SH-SY5Y (cell line): ENCODE measurements around the gene S100A11.

Source experiments
- GATA2 ChIP-seq: IDR thresholded peaks from 2 replicates; pipeline ENCODE4 v1.6.1; 2011; ENCODE audit warnings: mild to moderate bottlenecking, low read depth, low read length
- GATA3 ChIP-seq: IDR thresholded peaks from 2 replicates; pipeline ENCODE4 v1.6.1; 2011; ENCODE audit warnings: low read depth, mild to moderate bottlenecking, low read length, moderate library complexity

Gene S100A11

GRCh38 chr1:152036267-152037216 lies at the start of gene S100A11:
TSS of gene S100A11 (minus strand) at chr1:152037004. CDS start at chr1:152036915, 89 bp downstream.
- TF ChIP-seq GATA2 (no peak), GATA3 (no peak)

DNA sequence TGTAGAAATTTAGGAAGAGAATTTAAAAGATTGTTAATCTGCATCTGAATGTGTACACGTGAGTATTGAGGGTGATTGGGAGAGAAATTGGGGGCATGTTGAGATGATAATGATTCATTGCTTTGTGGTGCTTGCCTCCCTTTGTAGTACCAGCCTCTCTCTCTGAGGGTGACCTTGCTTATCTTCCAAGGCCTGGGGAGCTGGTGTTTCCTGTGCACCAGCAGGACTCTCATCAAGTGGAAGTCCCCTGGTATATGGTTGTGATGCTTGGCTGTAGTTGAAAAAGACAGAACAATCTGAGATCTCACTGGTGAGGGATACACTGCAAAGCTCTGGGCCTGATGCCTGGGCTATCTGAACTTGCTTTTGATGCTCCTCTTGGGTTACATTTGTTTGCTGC lies 48.0 kb upstream of the S100A11 start:
- no peak for TF ChIP-seq GATA3
- TF ChIP-seq GATA2 = no peak

DNA sequence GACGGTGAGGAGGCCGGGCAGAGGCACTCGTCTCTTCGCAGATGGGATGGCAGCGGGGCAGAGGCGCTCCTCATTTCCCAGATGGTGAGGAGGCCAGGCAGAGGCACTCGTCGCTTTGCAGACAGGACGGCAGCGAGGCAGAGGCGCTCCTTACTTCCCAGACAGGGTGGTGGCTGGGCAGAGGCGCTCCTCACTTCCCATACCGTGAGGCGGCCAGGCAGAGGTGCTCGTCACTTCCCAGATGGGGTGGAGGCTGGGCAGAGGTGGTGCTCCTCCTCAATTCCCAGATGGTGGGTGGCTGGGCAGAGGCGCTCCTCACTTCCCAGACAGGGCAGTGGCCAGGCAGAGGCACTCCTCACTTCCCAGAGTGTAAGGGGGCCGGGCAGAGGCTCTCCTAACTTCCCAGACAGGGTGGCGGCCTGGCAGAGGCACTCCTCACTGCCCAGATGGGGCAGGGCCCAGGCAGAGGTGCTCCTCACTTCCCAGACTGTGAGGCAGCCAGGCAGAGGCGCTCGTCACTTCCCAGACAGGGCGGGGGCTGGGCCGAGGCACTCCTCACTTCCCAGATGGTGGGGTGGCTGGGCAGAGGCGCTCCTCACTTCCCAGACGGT lies 42.1 kb upstream of the S100A11 start:
- TF ChIP-seq GATA3 (no peak), GATA2 (no peak)

DNA sequence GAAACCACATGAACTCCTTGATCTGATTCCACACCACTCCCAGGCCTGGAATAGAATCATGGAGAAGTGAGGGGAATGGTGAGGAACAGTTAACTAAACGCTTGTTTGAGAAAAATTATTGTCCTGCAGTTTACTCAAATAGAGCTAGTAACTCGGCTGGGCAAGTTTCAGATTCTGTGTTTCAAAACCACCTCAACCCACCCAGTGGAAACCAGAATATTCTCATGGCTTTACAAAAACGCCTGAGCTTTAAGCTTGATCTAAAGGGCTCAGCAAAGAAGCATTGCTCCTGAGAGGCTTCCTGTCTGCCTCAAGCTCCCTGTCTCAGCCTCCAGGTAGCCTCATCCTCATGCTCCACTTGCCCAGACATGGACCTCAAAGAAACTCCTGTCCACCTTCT lies 35.5 kb upstream of the S100A11 start:
- TF ChIP-seq GATA3 (no peak), GATA2 (no peak)

GRCh38 chr1:152071123-152071522 lies 34.3 kb upstream of the S100A11 start:
- TF ChIP-seq GATA2 = no peak
- no peak for TF ChIP-seq GATA3

DNA sequence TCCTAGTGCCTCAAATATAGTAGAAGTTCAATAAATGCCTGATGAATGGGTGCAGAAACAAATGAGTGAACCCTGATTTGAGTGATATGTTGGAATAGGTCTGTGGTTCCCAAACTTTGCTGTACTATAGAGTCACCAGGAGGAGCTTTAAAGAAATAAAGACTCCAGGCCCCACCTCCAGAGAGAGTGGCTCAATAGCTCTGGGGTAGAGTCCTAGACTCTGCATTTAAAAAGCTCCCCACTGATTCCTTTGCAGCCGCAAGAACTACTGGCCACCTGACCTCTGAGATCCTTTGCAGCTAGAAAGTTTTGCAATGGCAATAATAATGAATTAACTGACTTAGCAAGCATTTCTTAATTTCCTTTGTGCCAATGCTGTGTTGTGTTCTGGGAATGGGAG lies 31.1 kb upstream of the S100A11 start:
- no peak for TF ChIP-seq GATA2
- no peak for TF ChIP-seq GATA3

DNA sequence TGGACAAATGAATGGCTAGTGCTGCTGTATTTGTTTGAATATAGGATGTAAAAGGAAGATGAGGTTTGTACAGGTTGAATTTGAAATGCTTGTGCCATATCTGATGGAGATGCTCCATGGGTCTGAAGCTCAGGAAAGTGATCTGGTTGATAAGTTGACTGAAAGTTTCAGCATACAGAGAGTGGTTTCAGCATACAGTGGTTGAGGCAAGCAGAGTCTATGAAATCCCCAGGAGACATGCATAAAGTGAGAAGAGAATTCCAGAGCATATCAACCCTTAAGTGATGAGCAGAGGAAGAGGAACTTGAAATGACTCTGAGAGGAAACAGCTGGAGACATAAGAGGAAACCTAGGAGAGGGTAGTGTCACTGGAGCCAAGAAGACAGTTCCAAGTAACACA lies 30.3 kb upstream of the S100A11 start:
- TF ChIP-seq GATA3 = no peak
- no peak for TF ChIP-seq GATA2

DNA sequence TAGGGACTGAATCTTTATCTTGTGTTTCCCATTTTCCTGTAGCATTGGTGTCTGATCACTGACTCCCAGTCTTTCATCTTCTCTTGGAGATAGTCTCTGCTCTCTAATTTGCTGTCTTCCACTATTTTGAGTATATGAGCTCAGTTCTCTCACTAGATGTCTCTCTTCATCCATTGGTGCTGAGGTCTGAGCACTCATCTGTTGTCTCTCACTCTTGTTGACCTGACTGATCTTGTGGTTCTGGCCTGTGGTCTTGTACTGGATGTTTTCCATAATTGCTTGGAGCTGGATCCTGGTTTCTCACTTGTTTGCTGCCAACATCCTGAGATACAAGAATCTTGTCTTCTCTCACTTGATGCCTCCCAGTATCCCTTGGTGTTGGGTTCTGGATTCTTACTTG lies 25.1 kb upstream of the S100A11 start:
- TF ChIP-seq GATA2 = no peak
- TF ChIP-seq GATA3 = no peak

DNA sequence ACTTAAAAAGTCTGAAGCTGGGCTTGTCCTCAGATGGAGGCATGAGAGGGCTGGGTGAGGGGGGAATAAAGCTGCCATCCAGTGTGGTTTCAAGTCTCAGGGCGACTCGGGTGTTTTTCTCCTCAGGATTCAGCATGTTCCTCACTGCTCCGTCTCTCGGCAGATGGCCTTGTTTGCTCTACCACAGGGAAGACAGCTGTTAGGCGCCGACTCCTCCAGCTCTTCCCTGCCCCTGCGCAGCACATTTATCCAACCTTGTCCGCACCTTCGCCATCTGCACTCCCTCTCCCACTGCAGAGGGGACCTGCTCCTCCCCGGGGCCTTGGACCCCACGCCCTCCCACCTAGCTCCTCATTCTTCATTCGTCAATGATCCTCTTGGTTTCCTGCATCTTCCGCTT lies 16.6 kb upstream of the S100A11 start:
- no peak for TF ChIP-seq GATA2
- no peak for TF ChIP-seq GATA3

DNA sequence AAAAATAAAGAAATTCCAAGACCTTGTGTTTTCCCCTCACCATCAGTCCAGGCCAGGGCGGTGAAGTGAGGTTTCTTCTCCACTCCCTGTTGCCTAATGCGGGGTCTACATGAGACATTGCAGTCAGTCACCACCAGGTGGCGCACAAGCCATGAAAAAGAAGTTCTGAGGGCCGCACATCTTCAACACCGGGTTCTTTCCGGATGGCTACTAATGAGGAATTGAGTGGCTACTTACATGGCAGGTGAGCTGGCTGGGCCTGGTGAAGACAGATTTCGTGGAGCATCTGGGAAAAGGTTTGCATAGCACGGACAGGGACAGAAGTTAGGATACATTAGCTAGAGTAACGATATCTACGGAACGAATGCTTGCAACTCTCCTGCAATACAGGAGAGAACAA lies 15.8 kb upstream of the S100A11 start:
- TF ChIP-seq GATA3 (no peak), GATA2 (no peak)

DNA sequence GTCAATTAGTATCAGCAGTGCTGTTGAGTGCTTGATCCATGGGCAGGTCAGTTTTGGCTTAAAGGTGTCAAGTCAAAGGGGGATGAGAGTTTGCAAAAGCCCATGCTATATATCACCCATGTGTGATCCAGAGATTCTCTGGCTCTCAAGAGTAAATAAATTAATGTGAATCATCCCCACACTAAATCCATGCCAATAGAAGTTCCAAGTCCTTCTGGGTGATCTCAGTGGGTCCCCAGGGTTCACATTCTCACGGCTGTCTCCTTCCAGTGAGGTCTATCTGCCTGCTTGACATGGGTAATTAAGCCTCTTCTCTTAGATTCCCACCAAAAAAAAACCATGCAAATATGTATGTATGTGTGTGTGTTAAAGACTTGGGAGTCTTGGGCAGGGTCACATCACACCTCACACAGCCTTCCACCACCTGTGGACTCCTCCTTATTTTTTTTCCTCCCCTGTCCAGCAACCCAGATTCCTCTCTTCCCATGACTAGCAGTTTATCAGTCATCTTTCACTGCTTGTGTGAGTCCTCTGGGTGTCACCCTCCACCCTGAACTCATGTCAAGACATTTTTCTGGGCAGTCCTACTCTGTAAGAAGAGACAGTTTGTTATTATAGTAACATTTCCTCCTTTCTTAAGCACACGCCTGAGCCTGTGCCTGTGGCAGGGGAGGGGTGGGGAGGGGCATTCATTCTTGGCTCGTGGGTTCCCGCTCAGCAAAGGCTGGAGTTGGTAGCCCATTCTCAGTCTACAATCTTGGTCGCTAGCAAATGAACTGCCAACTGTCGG lies 14.3 kb upstream of the S100A11 start:
- TF ChIP-seq GATA3 (no peak), GATA2 (no peak)

DNA sequence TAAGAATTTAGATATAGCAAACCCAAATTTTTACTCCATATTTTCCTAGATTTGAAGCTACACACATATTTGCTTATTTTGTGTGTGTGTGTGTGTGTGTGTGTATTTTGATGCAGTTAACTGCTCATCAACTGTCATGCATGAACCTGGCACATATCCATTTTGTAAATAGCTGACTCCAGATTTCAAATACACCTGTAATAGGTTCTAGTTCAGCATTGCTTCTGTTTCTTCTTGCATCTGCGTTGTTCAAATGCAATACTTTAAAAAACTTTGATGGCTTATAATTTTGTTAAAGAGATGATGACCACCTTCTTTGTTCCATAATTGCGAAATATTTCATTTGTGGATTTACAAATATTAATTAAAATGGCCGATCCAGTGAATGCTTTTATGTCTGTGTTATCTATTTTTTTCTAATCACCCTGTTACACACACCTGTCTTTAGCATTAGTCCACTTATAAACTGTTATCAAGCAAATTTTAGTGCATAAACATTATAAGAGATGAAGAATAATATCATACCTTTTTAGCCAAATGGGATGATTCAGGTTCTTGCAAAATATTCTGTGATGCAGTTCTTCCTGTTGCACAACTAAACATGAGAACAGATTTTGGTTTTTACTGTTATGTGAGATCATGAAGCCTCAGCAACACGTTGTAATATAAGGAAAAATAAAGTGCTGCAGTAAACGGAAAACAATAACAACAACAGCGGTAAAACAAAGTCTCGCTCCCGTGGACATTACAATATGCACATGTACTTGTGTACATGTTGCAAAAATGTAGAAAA lies 12.7 kb upstream of the S100A11 start:
- TF ChIP-seq GATA3 = no peak
- no peak for TF ChIP-seq GATA2

DNA sequence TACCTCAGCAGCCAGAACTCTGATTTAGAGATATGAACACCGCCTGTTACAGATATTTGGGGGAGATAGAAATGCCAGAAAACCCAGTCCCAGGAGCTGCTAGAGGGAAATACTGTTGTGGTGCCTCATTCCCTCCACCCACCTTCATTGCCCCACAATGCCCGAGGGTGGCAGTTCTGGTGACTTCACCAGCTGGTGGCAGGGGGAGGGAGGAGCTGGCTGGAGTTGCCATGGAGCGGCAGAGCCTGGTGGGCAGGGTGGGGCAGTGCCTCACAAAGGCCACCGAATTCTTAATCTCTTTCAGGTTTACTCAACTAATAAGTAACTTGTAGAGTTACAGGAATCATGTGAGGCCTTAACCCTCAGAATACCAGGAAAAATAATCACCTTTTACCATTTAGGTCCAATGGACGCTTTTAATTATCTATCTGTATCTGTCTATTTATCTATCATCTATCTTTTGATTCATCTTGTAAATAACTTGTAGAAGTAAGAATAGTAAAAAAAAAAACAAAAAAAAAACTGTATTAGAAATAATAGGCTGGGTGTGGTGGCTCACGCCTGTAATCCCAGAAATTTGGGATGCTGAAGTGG lies 11.7 kb upstream of the S100A11 start:
- TF ChIP-seq GATA2 (peak; percentile 86), GATA3 (peak; percentile 58; the same call in 1 of the 2 replicates)

DNA sequence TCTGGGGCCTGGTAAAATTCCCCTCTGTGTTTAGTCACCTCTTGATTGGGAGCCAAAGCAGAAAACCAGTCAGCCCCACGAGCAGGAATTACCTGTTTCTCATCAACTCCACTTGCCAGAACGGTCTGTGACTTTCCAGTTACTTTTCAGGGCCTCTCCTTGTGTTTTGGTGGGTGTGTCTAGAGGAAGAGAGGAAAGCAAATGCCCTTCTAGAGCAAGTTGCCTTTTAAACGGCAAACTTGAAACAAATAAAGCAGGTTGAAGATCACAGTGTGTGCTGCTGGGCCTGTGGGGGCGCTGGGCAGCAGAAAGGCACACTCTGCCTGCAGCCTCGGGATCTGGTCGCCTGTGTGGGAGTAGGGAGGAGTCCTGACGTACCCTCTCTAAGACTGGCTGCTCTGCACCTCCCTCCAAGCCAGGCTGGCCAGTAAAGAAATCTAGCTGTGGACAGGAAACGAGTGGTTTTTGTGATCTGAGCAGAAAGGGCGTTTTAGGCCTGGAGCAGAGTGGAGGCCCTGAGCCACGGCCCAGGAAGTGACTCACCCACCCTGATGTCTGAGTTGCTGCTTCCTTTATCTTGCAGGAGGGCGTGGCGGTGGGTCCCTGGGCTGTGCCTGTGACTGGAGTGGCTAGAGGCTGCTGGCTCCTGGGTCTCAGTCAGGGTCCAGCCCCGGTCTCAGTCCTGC lies 11.1 kb upstream of the S100A11 start:
- TF ChIP-seq GATA2 = no peak; the same call in 1 of the 2 replicates
- TF ChIP-seq GATA3 = no peak

DNA sequence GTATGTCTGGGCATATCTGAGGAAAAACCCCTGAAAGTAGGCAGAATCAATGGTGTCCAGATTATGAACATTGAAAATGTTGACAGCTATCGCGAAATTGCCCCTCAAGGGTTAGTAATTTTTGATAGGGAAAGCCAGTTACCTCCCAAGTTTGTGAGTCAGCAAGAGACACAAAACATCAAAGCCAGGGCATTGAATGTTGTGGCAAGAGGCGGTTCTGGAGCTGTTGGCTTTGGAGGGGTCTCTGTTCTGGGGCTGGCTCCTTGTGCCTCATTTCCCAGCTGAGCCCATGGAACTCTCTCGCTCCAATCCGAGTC lies 10.6 kb upstream of the S100A11 start:
- TF ChIP-seq GATA2 = no peak
- no peak for TF ChIP-seq GATA3
